GM10847 (cell line): ENCODE results near the gene KLF15.

Experiments
- POLR2A ChIP-seq: IDR thresholded peaks from 2 replicates; pipeline ENCODE4 v1.6.1; 2011; ENCODE audit not compliant: insufficient read length; ENCODE audit errors: extremely low read depth

KLF15 gene

DNA sequence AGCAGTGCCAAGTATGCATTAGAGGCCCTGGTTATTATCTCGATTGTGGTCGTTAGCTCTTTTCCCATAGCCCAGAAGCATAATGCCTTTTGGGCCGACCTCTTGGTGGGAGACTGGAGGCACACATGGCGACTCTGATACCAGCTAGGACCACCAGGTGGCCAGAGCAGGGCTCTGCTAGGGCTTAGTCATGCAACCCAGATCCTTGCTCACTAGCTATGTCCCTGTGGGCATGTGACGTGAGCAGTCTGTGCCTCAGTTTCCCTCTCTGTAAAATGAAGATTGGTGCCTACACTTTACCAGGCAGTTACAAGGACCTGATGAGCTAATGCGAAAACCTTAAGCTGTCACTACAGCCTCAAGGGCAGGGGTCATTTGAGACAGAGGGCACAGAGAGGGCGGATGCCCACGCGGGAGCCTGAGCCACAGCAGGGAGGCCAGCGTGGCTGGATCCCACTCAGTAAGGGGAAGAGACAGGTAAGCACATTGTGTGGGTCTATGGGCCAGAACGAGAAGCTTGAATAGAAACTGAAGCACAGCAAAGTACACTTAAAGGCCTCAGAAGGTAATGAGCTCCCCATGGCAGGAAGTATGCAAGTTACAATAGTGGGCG, 8.8 kb downstream of the KLF15 start:
- no peak for TF ChIP-seq POLR2A

GRCh38 chr3:126347543-126348161, 9.6 kb downstream of the KLF15 start:
- TF ChIP-seq POLR2A, result no peak

DNA sequence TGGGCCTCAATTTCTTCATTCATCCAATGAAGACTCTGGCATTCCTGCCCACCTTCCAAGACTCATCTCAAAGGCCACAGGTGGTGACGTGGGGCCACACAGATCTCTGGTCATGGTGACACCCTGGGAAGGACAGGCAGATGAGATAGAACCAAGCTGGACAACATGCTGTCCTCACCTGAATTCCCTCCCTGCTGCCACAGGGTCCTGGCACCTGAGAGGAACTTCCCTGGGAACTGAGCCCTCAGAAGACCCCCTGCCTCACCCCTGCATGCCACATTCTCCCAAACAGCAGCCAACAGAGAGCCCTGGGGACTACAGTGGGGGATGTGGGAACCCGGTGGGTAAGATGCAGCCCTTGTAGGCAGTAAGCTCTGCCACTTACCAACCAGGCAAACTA, 10.7 kb downstream of the KLF15 start:
- no peak for TF ChIP-seq POLR2A

GRCh38 chr3:126345641-126346460, 11.4 kb downstream of the KLF15 start:
- no peak for TF ChIP-seq POLR2A

DNA sequence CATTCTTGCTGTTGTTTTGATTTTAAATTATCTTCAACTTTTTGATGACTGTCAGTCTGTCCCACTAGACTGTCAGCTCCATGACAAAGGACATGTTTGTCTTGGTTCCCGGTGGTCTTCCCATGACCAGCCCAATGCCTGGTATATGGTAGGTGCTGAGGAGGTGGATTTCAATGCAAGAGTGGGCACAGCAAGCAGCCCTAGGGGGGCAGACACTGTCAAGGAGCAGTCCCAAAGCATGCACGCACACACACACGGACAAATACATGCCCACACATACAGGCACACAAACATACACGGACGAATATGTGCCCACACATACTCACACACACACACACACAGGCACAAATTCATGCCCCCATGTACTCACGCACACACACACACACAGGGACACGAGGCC, 12.0 kb downstream of the KLF15 start:
- TF ChIP-seq POLR2A, result no peak

- TF ChIP-seq POLR2A, result no peak
Observed at GRCh38 chr3:126344380-126345041, 12.7 kb downstream of the KLF15 start.

- TF ChIP-seq POLR2A, result no peak
Observed at GRCh38 chr3:126343649-126344035, 13.6 kb downstream of the KLF15 start.

GRCh38 chr3:126342991-126343648, 14.1 kb downstream of the KLF15 start:
- TF ChIP-seq POLR2A, result no peak

- TF ChIP-seq POLR2A, result no peak
Observed at GRCh38 chr3:126342211-126342610, 15.0 kb downstream of the KLF15 start.

- TF ChIP-seq POLR2A, result no peak
Observed at GRCh38 chr3:126341755-126342150, 15.5 kb downstream of the KLF15 start.

DNA sequence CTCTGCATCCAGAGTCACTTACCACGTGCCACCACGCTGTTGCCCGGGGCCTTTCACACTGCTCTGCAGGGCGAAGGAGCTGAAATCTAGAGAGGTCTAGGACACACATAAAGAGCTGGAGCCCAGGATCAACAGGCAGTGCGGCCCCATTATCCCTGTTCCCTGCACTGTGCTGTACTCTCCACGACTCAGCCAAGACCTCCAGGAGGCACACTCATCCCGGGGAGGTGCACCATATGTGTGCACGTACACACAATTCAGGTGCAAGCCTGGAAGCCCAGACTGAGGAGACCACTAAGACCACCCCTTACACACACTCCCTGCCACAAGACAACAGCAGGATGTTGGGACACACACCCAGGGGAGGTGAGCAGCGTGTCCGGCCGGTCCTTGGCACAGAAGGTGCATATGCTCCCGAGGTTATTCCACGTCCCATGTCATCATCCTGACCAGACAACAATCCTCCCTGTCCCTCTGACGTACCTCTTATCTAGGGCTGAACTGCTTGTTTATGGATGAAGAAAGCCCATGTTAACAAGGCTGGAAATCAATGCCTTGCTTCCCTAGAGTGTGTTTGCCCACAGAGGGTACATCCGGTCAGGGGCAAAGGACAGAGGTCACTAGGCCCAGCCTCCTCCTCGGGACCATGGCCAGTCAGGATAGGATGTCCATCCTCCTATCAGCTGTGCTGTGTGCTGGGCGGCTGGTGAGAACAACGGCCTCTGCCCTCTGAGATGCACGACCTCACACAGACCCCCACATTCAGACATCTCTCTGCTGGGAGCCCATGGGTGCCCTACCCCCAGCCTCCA, 16.1 kb downstream of the KLF15 start:
- no peak for TF ChIP-seq POLR2A

- TF ChIP-seq POLR2A, result no peak
Observed at GRCh38 chr3:126340596-126340942, 16.6 kb downstream of the KLF15 start.

DNA sequence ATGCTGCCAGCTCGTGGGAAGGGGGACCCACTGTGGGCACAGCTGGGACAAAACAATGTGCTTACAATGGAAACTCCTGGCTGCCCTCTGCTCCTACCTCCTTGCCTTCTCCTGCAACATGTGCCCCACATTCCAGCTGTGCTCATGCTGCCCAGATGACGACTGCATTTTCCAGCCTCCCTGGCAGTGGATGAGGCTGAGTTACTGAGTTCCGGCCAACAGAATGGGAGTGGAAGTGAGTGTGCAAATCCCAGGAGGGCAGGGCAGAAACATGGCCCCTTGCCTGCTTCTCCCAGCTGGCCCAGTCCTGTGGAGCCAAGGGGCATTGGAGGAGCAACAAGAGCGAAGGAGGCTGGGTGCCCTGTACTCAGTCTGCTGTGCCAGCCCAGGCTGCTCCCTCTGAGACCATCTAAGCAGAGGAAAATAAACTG, 17.1 kb downstream of the KLF15 start:
- no peak for TF ChIP-seq POLR2A

DNA sequence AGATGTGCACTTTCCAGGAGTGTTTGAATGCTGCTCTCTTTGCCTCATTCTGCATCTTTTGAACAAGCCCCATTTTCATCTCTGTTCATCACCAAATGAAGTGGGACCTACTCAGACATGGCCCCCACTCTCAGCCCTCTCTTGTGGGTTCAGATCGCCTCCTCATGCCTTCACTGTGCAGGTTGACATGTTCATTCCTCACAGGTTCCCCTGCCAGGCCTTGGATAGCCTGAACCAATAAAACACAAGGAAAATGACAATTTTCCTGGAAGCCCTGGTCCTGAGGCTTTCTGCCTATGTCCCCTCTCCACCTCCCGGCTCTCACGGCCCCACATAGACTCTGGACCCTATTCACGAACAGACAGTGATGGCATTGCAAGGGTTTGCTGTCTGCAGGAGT, 17.7 kb downstream of the KLF15 start:
- no peak for TF ChIP-seq POLR2A
